ENCODE results near the gene TMEM132E. TPM values are rescaled to one million over a fixed set of nuclear protein-coding genes. Genes with fewer than 3 reads are reported as not detected.

TMEM132E gene
- total RNA-seq, 3 donors from 2014 or later = under 0.01 TPM; not detected in 1

- H3K27me3 ChIP-seq = peaks cover 3 to 57% of the 10 kb centered on the region in 2 donors
- no peak for DNase-seq (ENCODE audit: low spot score in 2 of 2)
- no peak overlapping the region for H3K27ac ChIP-seq
- peak overlapping the region in 1 of 3 donors; percentile 63 for H3K4me3 ChIP-seq
- intact Hi-C loops (cut with DNase I; ENCODE audit: low total_unique reads) = no loop called here
- H3K9me3 ChIP-seq = no peaks in the 10 kb centered on the region
- no peaks in the 10 kb centered on the region for H3K4me1 ChIP-seq
- H3K36me3 ChIP-seq = no peaks in the 10 kb centered on the region
- TF ChIP-seq POLR2AphosphoS5 (IDR thresholded peaks at IDR 0.05) (no peak), POLR2A (IDR thresholded peaks at IDR 0.05) (no peak), CTCF (IDR thresholded peaks at IDR 0.05) (no peak)
Measured at GRCh38 chr17:34637041-34637547, 57.7 kb downstream of the TMEM132E start.

GRCh38 chr17:34637548-34638525 is 58.5 kb downstream of the TMEM132E start:
- Histone ChIP-seq H3K27me3 (peaks cover 3 to 51% of the 10 kb centered on the region in 2 donors), H3K4me1 (no peaks in the 10 kb centered on the region), H3K36me3 (no peaks in the 10 kb centered on the region), H3K9me3 (no peaks in the 10 kb centered on the region), H3K4me3 (peak overlapping the region; percentile 10 to 63 (median 36)), H3K27ac (no peak overlapping the region)
- DNase-seq (ENCODE audit: low spot score in 2 of 2) = peak; percentile 52 to 72
- TF ChIP-seq POLR2A (IDR thresholded peaks at IDR 0.05) = no peak
- peak; percentile 57 to 81 (median 60) for TF ChIP-seq CTCF (IDR thresholded peaks at IDR 0.05)
- no peak for TF ChIP-seq POLR2AphosphoS5 (IDR thresholded peaks at IDR 0.05)
- intact Hi-C loops (cut with DNase I; ENCODE audit: low total_unique reads) = no loop called here

- H3K27me3 ChIP-seq = peaks cover 3 to 58% of the 10 kb centered on the region in 2 donors
- DNase-seq (ENCODE audit: low spot score in 2 of 2) = no peak
- TF ChIP-seq CTCF (IDR thresholded peaks at IDR 0.05) (peak in 1 of 3 donors; percentile 1), POLR2A (IDR thresholded peaks at IDR 0.05) (no peak)
- no peaks in the 10 kb centered on the region for H3K36me3 ChIP-seq
- peak overlapping the region in 1 of 3 donors; percentile 63 for H3K4me3 ChIP-seq
- no peaks in the 10 kb centered on the region for H3K4me1 ChIP-seq
- intact Hi-C loops (cut with DNase I; ENCODE audit: low total_unique reads) = no loop called here
- H3K27ac ChIP-seq = no peak overlapping the region
- no peaks in the 10 kb centered on the region for H3K9me3 ChIP-seq
Measured at GRCh38 chr17:34638526-34639260, 59.3 kb downstream of the TMEM132E start.

- no peaks in the 10 kb centered on the region for H3K4me1 ChIP-seq
- H3K4me3 ChIP-seq = no peak overlapping the region
- TF ChIP-seq POLR2A (IDR thresholded peaks at IDR 0.05) (no peak), CTCF (IDR thresholded peaks at IDR 0.05) (no peak), POLR2AphosphoS5 (IDR thresholded peaks at IDR 0.05) (no peak)
- intact Hi-C loops (cut with DNase I; ENCODE audit: low total_unique reads) = no loop called here
- no peaks in the 10 kb centered on the region for H3K9me3 ChIP-seq
- H3K36me3 ChIP-seq = no peaks in the 10 kb centered on the region
- DNase-seq (ENCODE audit: low spot score in 2 of 2) = no peak
- H3K27me3 ChIP-seq = peaks cover 3 to 60% of the 10 kb centered on the region in 2 donors
- no peak overlapping the region for H3K27ac ChIP-seq
Measured at GRCh38 chr17:34639706-34640425, 60.5 kb downstream of the TMEM132E start.

Measured in breast epithelium (tissue), 4 donors.